GM10248 (cell line): ENCODE data around the gene KLHDC8A.
"Not testable (repeated sequence)": the region's sequence is repeated elsewhere in the genome, so short reads cannot be mapped to it uniquely, and the experiment has no call there.

Experiments used
- CTCF ChIA-PET: fragments of 300-600 bp; sonication (Branson Sonifier 250); formaldehyde crosslinking; extraction: SDS; loops from one replicate; lab custom pipeline; 2021; ENCODE audit warnings: antibody characterized with exemption; lab: Yijun Ruan, JAX
- POLR2A ChIA-PET: fragments of 350-650 bp; sonication (Branson Sonifier 250); formaldehyde crosslinking; extraction: SDS; loops from one replicate; lab custom pipeline; 2020; ENCODE audit warnings: antibody characterized with exemption; lab: Yijun Ruan, JAX
- DNase-seq: peaks from one replicate; pipeline ENCODE4 v3.0.0; 2012; ENCODE audit errors: extremely low spot score
- TF ChIP-seq, protein P1 (sequence below): IDR thresholded peaks from 2 replicates; pipeline ENCODE4 v1.5.1; 2012; ENCODE audit warnings: mild to moderate bottlenecking, low read depth; ENCODE audit errors: extremely low read depth, missing control alignments, control extremely low read depth

Gene KLHDC8A

GRCh38 chr1:205303247-205303888 is 53.4 kb downstream of the KLHDC8A start:
- ChIA-PET CTCF (interaction anchor here (2.4 to 41.3 kb wide), 4 partner anchors 10 to 33 kb away, joined by 13 to 1591 read pairs (median 14); partner anchors contain the start of gene NUAK2), POLR2A (no interaction called here)
- no peak for DNase-seq
- TF ChIP-seq, protein P1, sequence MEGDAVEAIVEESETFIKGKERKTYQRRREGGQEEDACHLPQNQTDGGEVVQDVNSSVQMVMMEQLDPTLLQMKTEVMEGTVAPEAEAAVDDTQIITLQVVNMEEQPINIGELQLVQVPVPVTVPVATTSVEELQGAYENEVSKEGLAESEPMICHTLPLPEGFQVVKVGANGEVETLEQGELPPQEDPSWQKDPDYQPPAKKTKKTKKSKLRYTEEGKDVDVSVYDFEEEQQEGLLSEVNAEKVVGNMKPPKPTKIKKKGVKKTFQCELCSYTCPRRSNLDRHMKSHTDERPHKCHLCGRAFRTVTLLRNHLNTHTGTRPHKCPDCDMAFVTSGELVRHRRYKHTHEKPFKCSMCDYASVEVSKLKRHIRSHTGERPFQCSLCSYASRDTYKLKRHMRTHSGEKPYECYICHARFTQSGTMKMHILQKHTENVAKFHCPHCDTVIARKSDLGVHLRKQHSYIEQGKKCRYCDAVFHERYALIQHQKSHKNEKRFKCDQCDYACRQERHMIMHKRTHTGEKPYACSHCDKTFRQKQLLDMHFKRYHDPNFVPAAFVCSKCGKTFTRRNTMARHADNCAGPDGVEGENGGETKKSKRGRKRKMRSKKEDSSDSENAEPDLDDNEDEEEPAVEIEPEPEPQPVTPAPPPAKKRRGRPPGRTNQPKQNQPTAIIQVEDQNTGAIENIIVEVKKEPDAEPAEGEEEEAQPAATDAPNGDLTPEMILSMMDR, result no peak

DNA sequence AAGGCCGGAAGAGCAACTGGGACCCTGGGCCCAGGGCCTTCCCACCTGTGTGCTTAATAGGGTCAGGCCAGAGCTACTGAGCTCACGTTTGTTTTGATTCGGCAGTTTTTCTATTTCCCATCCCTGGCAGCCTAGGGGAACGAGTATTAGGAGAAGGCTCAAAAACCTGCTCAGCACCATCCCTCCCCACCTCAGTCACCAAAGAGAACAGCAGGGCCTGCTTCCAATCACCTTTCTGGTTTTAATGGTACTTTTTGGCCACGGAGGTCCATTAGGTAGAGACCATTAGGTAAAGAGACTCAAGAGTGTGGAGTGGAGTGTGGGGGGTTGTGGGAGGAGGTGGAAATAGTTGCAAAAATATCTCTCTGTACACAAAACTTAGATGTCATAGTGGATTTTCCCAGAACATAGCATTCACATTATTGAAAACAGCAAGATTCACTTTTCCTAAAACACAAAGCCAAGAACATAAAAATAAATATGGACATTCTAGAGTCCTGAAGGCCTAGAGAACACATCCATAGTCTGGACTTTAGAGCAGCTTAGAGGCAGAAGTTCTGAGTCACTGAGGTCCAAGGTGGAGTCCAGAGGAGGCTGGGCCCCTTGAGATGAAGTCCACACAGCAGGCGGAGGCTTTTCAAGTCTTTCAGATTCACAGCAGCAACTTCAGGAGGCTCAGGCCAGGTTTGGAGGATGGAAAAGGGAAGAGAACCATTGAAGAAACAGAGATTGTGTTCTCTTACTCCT is 54.7 kb downstream of the KLHDC8A start:
- DNase-seq, result no peak
- CTCF ChIA-PET, result interaction anchor here (2.0 to 41.3 kb wide), 3 partner anchors 15 to 32 kb away, joined by 5 to 1591 read pairs (median 23); no protein-coding TSS in a partner anchor
- POLR2A ChIA-PET, result no interaction called here
- TF ChIP-seq, protein P1, result no peak

- TF ChIP-seq, protein P1, result no peak
- no peak for DNase-seq
- CTCF ChIA-PET, result interaction anchor here (2.0 to 41.3 kb wide), 3 partner anchors 16 to 31 kb away, joined by 5 to 1591 read pairs (median 23); no protein-coding TSS in a partner anchor
- POLR2A ChIA-PET, result interaction anchor here (0.6 kb wide), 1 partner anchor 13 kb away, joined by 3 read pairs; no protein-coding TSS in a partner anchor
Measured at GRCh38 chr1:205301205-205301821, 55.4 kb downstream of the KLHDC8A start.

DNA sequence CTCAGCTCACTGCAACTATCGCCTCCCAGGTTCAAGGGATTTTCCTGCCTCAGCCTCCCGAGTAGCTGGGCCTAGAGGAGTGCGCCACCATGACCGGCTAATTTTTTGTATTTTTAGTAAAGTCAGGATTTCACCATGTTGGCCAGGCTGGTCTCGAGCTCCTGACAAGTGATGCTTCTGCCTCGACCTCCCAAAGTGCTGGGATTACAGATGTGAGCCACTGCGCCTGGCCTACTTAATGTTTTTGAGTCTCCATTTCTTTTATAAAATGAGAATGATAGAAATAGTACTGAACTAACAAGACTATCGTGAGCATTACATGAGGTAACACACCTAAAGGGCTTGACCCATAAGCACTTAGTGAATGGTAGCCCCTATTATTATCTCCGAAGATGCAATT is 56.6 kb downstream of the KLHDC8A start:
- TF ChIP-seq, protein P1, result no peak
- POLR2A ChIA-PET, result no interaction called here
- CTCF ChIA-PET, result interaction anchor here (1.6 to 41.3 kb wide), 4 partner anchors 17 to 30 kb away, joined by 3 to 1591 read pairs (median 14); no protein-coding TSS in a partner anchor

DNA sequence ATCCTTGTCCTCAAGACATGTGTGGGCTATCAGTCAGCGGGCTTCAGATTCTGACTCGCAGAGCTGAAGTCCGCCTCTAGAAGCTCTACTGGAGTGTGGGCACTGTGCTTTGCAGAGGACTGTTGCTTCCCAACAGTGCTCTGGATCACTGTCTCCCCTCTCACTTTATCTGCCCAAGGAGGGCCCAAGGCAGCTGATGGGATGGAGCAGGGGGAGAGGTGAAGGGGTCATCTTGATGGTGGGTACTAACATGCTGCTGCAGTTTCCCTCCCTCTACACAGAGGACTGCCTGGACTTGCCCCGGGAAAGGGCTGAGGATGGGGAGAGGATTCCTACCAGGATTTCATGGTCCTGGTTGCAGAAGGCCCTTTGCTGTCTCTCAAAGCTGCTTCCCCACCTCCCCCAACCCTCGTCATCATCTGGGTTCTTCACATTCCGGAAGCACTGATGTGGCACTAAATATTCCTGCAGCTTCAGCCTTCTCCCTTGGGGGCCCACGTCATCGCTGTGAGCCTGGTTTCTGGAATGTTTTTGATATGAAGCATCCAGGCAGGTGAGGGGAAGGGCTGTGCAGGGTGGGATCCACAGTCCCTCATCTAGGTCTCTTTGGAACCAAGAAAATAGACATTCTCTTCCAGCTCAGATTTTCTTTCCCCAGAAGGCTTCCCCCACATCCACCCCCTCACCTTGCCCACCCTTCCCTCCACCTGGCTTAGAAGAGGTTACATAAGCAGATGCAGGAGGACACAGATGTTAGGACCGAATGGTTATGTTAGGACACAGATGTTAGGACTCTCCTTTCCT is 58.3 kb downstream of the KLHDC8A start:
- ChIA-PET POLR2A (interaction anchor here (0.6 kb wide), 1 partner anchor 30 kb away, joined by 4 read pairs; no protein-coding TSS in a partner anchor), CTCF (interaction anchor here (0.8 to 18.1 kb wide), 6 partner anchors 11 to 187 kb away, joined by 3 to 254 read pairs (median 4); partner anchors contain the start of gene NUAK2)
- no peak for DNase-seq
- TF ChIP-seq, protein P1, result no peak

More for the DNA sequence above, 56.6 kb downstream of the KLHDC8A start:
- DNase-seq, result no peak

DNA sequence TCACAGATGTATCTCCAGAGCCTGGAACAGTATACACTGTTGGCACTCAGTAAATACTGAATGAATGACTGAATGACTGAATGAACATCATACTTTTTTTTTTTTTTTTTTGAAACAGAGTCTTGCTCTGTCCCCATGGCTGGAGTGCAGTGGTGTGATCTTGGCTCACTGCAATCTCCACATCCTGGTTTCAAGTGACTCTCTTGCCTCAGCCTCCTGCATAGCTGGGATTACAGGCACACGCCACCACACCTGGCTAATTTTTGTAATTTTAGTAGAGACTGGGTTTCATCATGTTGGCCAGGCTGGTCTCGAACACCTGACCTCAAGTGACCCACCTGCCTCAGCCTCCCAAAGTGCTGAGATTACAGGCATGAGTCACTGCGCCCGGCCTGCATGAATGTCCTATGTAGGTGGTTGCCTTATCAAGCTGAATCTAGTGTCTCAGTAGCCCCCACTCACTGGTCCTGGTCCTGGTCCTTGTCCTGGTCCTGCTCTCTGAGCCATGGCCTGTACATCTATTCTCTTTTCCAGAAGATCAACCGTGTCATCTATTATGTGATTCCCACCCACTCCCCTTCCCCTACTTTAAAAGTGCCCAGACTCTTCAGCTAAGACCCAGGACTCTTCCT is 59.1 kb downstream of the KLHDC8A start:
- POLR2A ChIA-PET, result interaction anchor here (0.6 kb wide), 1 partner anchor 31 kb away, joined by 4 read pairs; no protein-coding TSS in a partner anchor
- not testable (repeated sequence) for DNase-seq
- CTCF ChIA-PET, result interaction anchor here (1.2 to 18.1 kb wide), 5 partner anchors 10 to 27 kb away, joined by 4 to 254 read pairs (median 5); partner anchors contain the start of gene NUAK2
